ENCODE data around the gene FAM83E. TPM values are rescaled to one million over a fixed set of nuclear protein-coding genes. Genes with fewer than 3 reads are reported as not detected.

The FAM83E gene
- total and polyA plus RNA-seq, 10 of the 15 experiments (the other 5 are each of a cell fraction or from before 2014, with no cell fraction given) = 0.14 to 2.5 (median 0.33) TPM; not detected in 4

GRCh38 chr19:48627201-48627864 lies 12.5 kb upstream of the FAM83E start:
- BruUV-seq (replicated peaks) = no TSS peak
- Histone ChIP-seq H4K20me1 (ENCODE audit: control insufficient read depth, insufficient read depth) (no peaks in the 10 kb centered on the region), H3K4me1 (ENCODE audit: control insufficient read depth, insufficient read depth, low read length) (peaks cover 12% of the 10 kb centered on the region), H3K4me3 (no peak overlapping the region), H3K4me2 (ENCODE audit: control insufficient read depth, insufficient read depth) (no peak overlapping the region), H3K9ac (ENCODE audit: control insufficient read depth, insufficient read depth, low read length) (no peak overlapping the region), H3K9me3 (replicated peaks; ENCODE audit: control insufficient read depth, insufficient read depth, low read length) (no peaks in the 10 kb centered on the region), H3K27ac (ENCODE audit: control insufficient read depth, insufficient read depth) (no peak overlapping the region), H3K79me2 (ENCODE audit: control insufficient read depth, insufficient read depth, low read length) (peaks cover 14% of the 10 kb centered on the region), H3K36me3 (ENCODE audit: control insufficient read depth in 2 of 2, insufficient read depth in 2 of 2, low read length in 1 of 2) (peaks cover 6 to 8% of the 10 kb centered on the region in 2 experiments; a peak in 3 of 4 replicates), H2AFZ (ENCODE audit: control insufficient read depth, low read depth, low read length) (no peak overlapping the region), H3K27me3 (replicated peaks in 1 of 2; ENCODE audit: control insufficient read depth in 2 of 2, insufficient read depth in 2 of 2, low read length in 1 of 2) (no peaks in the 10 kb centered on the region)
- RAD21 ChIA-PET (ENCODE audit: unreplicated experiment) = interaction anchor here (0.6 to 1.6 kb wide), 2 partner anchors 8 to 40 kb away, joined by 3 to 6 read pairs; partner anchors contain the start of genes RPL18 and SPHK2
- whole genome bisulfite sequencing (ENCODE audit: insufficient coverage, insufficient replicate concordance, low lambda C conversion rate, missing lambda C conversion rate) = 96% methylated on average over 6 of the region's 6 CpGs
- ATAC-seq = no peak
- in situ Hi-C loops (cut with MboI) (loop anchor here (25.0 kb wide), 1 partner anchor 1260 kb away; the partner anchor contains the start of genes AKT1S1, IL4I1 and TBC1D17), intact Hi-C loops (cut with micrococcal nuclease; ENCODE audit: unreplicated experiment) (no loop called here)
- POLR2A ChIA-PET = interaction anchor here (0.8 to 1.0 kb wide), 2 partner anchors 10 to 246 kb away, joined by 3 read pairs; partner anchors contain the start of gene DBP
- no peak for FAIRE-seq
- CTCF ChIA-PET = no interaction called here
- DNase-seq (ENCODE audit: low read depth, low spot score) = no peak
- SMC1A ChIA-PET (ENCODE audit: uncharacterized antibody, unreplicated experiment) = no interaction called here
- TF ChIP-seq IKZF1 (conservative IDR thresholded peaks at IDR 0.05) (peak; percentile 82; the same call in 1 of the 2 replicates), BHLHE40 (IDR thresholded peaks at IDR 0.05; ENCODE audit: borderline replicate concordance in 1 of 2, low read depth in 2 of 2, low read length in 1 of 2) (0 out of 4 replicates have a peak, but pooled peaks of 1 of the 2 experiments have one; percentile 31), BACH1 (IDR thresholded peaks at IDR 0.05; ENCODE audit: borderline replicate concordance) (peak; percentile 52; the same call in 1 of the 2 replicates), NBN (IDR thresholded peaks at IDR 0.05) (0 out of 2 replicates have a peak, but pooled peaks have one; percentile 58), GATAD2B (conservative IDR thresholded peaks at IDR 0.05; ENCODE audit: low read depth) (peak; percentile 62), DPF2 (IDR thresholded peaks at IDR 0.05) (peak; percentile 88; the same call in 1 of the 2 replicates), NR2F1 (conservative IDR thresholded peaks at IDR 0.05) (peak; percentile 85), ATF7 (IDR thresholded peaks at IDR 0.05; ENCODE audit: low read depth) (0 out of 2 replicates have a peak, but pooled peaks have one; percentile 28), IKZF2 (IDR thresholded peaks at IDR 0.05) (peak; percentile 79 to 81), MTA2 (IDR thresholded peaks at IDR 0.05; ENCODE audit: low read depth) (peak; percentile 71), STAT3 (IDR thresholded peaks at IDR 0.05; ENCODE audit: low read depth, low read length) (no peak), ZNF687 (IDR thresholded peaks at IDR 0.05) (0 out of 2 replicates have a peak, but pooled peaks have one; percentile 41), RELB (IDR thresholded peaks at IDR 0.05; ENCODE audit: low read depth) (peak; percentile 43; the same call in 1 of the 2 replicates), NR2C1 (IDR thresholded peaks at IDR 0.05) (peak; percentile 55; the same call in 1 of the 2 replicates)
- TF ChIP-seq, protein P1, sequence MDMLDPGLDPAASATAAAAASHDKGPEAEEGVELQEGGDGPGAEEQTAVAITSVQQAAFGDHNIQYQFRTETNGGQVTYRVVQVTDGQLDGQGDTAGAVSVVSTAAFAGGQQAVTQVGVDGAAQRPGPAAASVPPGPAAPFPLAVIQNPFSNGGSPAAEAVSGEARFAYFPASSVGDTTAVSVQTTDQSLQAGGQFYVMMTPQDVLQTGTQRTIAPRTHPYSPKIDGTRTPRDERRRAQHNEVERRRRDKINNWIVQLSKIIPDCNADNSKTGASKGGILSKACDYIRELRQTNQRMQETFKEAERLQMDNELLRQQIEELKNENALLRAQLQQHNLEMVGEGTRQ (IDR thresholded peaks at IDR 0.05; ENCODE audit: borderline replicate concordance, low read depth, low read length) = no peak
- TF ChIP-seq, protein P2, sequence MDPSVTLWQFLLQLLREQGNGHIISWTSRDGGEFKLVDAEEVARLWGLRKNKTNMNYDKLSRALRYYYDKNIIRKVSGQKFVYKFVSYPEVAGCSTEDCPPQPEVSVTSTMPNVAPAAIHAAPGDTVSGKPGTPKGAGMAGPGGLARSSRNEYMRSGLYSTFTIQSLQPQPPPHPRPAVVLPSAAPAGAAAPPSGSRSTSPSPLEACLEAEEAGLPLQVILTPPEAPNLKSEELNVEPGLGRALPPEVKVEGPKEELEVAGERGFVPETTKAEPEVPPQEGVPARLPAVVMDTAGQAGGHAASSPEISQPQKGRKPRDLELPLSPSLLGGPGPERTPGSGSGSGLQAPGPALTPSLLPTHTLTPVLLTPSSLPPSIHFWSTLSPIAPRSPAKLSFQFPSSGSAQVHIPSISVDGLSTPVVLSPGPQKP (IDR thresholded peaks at IDR 0.05; ENCODE audit: low read depth, low read length) = no peak

All from GM12878 (cell line).